HepG2 (cell line): Measurements from ENCODE around the gene RBP5. TPM values are rescaled to one million over a fixed set of nuclear protein-coding genes. Genes with fewer than 3 reads are reported as not detected.

ENCODE experiments used
- ATF1 ChIP-seq: IDR thresholded peaks from 2 replicates; pipeline ENCODE4 v1.6.1; 2016; ENCODE audit warnings: mild to moderate bottlenecking, control low read depth
- DBP ChIP-seq: sonication (generic); formaldehyde crosslinking; IDR thresholded peaks from 2 replicates; pipeline ENCODE4 v1.4.0; 2020; ENCODE audit warnings: missing genetic modification reagents; ENCODE audit errors: not compliant biosample characterization
- KDM2A ChIP-seq: sonication (generic); formaldehyde crosslinking; IDR thresholded peaks from 2 replicates; pipeline ENCODE4 v1.4.0; 2020; ENCODE audit warnings: low read depth, missing genetic modification reagents, borderline replicate concordance
- MEF2D ChIP-seq: sonication (generic); formaldehyde crosslinking; IDR thresholded peaks from 2 replicates; pipeline ENCODE4 v1.5.1; 2020; ENCODE audit warnings: mild to moderate bottlenecking, missing genetic modification reagents
- MTF1 ChIP-seq: sonication (generic); formaldehyde crosslinking; IDR thresholded peaks from 2 replicates; pipeline ENCODE4 v1.5.0; 2020; ENCODE audit warnings: missing genetic modification reagents
- NCOA1 ChIP-seq: sonication (generic); formaldehyde crosslinking; IDR thresholded peaks from 2 replicates; pipeline ENCODE4 v1.9.0; 2021; ENCODE audit warnings: missing genetic modification reagents
- PCBP2 ChIP-seq: fragments of 200-400 bp; formaldehyde crosslinking; optimal IDR thresholded peaks from 2 replicates; pipeline ENCODE3; 2018; ENCODE audit warnings: low read length, low read depth; ENCODE audit not compliant: poor library complexity, severe bottlenecking
- PLSCR1 ChIP-seq: sonication (generic); formaldehyde crosslinking; IDR thresholded peaks from 2 replicates; pipeline ENCODE4 v1.5.0; 2020; ENCODE audit warnings: missing genetic modification reagents, mild to moderate bottlenecking, borderline replicate concordance
- SATB2 ChIP-seq: sonication (generic); formaldehyde crosslinking; IDR thresholded peaks from 2 replicates; pipeline ENCODE4 v1.5.0; 2020; ENCODE audit warnings: missing genetic modification reagents
- SNAPC2 ChIP-seq: sonication (generic); formaldehyde crosslinking; IDR thresholded peaks from 2 replicates; pipeline ENCODE4 v1.8.1; 2022; ENCODE audit warnings: mild to moderate bottlenecking, missing genetic modification reagents
- SNAPC4 ChIP-seq: sonication (generic); formaldehyde crosslinking; IDR thresholded peaks from 2 replicates; pipeline ENCODE4 v1.4.0; 2020; ENCODE audit warnings: mild to moderate bottlenecking, missing genetic modification reagents
- SNRNP70 ChIP-seq: fragments of 200-400 bp; formaldehyde crosslinking; IDR thresholded peaks from 2 replicates; pipeline ENCODE4 v1.6.1; 2017; ENCODE audit warnings: mild to moderate bottlenecking, low read depth, low read length, moderate library complexity
- SP5 ChIP-seq: IDR thresholded peaks from 2 replicates; pipeline ENCODE4 v1.6.1; 2016; ENCODE audit warnings: low read depth, borderline replicate concordance
- SRF ChIP-seq: IDR thresholded peaks from 2 replicates; pipeline ENCODE4 v1.6.1; 2011; ENCODE audit warnings: mild to moderate bottlenecking, low read depth, low read length, moderate library complexity
- ZBTB21 ChIP-seq: sonication (generic); formaldehyde crosslinking; IDR thresholded peaks from 2 replicates; pipeline ENCODE4 v1.4.0; 2020; ENCODE audit warnings: missing genetic modification reagents
- ZBTB38 ChIP-seq: sonication (generic); formaldehyde crosslinking; IDR thresholded peaks from 2 replicates; pipeline ENCODE4 v1.5.1; 2020; ENCODE audit warnings: mild to moderate bottlenecking, missing genetic modification reagents
- ZNF121 ChIP-seq: sonication (generic); formaldehyde crosslinking; IDR thresholded peaks from 2 replicates; pipeline ENCODE4 v1.5.0; 2020; ENCODE audit warnings: mild to moderate bottlenecking, missing genetic modification reagents
- ZNF44 ChIP-seq: sonication (generic); formaldehyde crosslinking; IDR thresholded peaks from 2 replicates; pipeline ENCODE4 v1.5.1; 2020; ENCODE audit warnings: mild to moderate bottlenecking, missing genetic modification reagents
- ZNF503 ChIP-seq: sonication (generic); formaldehyde crosslinking; IDR thresholded peaks from 2 replicates; pipeline ENCODE4 v1.4.0; 2020; ENCODE audit warnings: missing genetic modification reagents
- ZNF619 ChIP-seq: sonication (generic); formaldehyde crosslinking; IDR thresholded peaks from 2 replicates; pipeline ENCODE4 v1.4.0; 2020; ENCODE audit warnings: mild to moderate bottlenecking, missing genetic modification reagents
- ZNF674 ChIP-seq: sonication (generic); formaldehyde crosslinking; IDR thresholded peaks from 2 replicates; pipeline ENCODE4 v1.5.0; 2020; ENCODE audit warnings: low read depth, mild to moderate bottlenecking, missing genetic modification reagents
- ZNF878 ChIP-seq: sonication (generic); formaldehyde crosslinking; IDR thresholded peaks from 2 replicates; pipeline ENCODE4 v1.8.1; 2023; ENCODE audit warnings: mild to moderate bottlenecking, missing genetic modification reagents, moderate library complexity
- polyA plus RNA-seq, 8 experiments: library from polyadenylated mRNA; depleted of rRNA in 3 of 8; stranded (reverse) in 7 of 8; unstranded in 1 of 8; fragments of >200 nt; fragmentation: Illumina TruSeq in 4 of 8; extraction: Trizol in 4 of 8; gene quantifications; 2 replicates each; pipeline versions ENCODE4 v1.2.1 to v1.2.3, GENCODE V29; 2011 to 2016; ENCODE audit warnings: low read depth in 4 of 8, missing spikeins in 1 of 8, mixed read lengths in 1 of 8; ENCODE audit not compliant: insufficient read depth in 1 of 8
- total RNA-seq, 5 experiments: library from RNA; depleted of rRNA; stranded (reverse); fragments of >200 nt; fragmentation: Illumina TruSeq; extraction: Trizol; gene quantifications; 2 replicates each; pipeline ENCODE4 v1.2.3, GENCODE V29; 2016; ENCODE audit warnings: low read depth in 1 of 5

Gene RBP5
- total and polyA plus RNA-seq, 2 of the 13 experiments (the other 11 are each of a cell fraction or from before 2014, with no cell fraction given) = 13.8 to 19.8 TPM

GRCh38 chr12:7108003-7108795, 20.5 kb downstream of the RBP5 start (continued):
- peak; percentile 67; the same call in 1 of the 2 replicates for TF ChIP-seq SNAPC4
- TF ChIP-seq ZNF503 (CRISPR knock-in tag) = no peak
- TF ChIP-seq KDM2A = 0 out of 2 replicates have a peak, but pooled peaks have one; percentile 10
- TF ChIP-seq ZBTB21 (CRISPR knock-in tag) = no peak
- no peak for TF ChIP-seq PLSCR1 (CRISPR knock-in tag)
- TF ChIP-seq ZNF619 (CRISPR knock-in tag) = 0 out of 2 replicates have a peak, but pooled peaks have one; percentile 56
- TF ChIP-seq NCOA1 (CRISPR knock-in tag) = no peak
- no peak for TF ChIP-seq DBP (CRISPR knock-in tag)
- peak; percentile 94; the same call in 1 of the 2 replicates for TF ChIP-seq ZNF44 (CRISPR knock-in tag)
- TF ChIP-seq ZNF674 (CRISPR knock-in tag) = no peak
- TF ChIP-seq ZNF878 (CRISPR knock-in tag) = 0 out of 2 replicates have a peak, but pooled peaks have one; percentile 37
- no peak for TF ChIP-seq ATF1 (CRISPR knock-in tag)
- TF ChIP-seq SATB2 = 0 out of 2 replicates have a peak, but pooled peaks have one; percentile 36
- TF ChIP-seq PCBP2 = no peak
- 0 out of 2 replicates have a peak, but pooled peaks have one; percentile 29 for TF ChIP-seq MTF1 (CRISPR knock-in tag)
- TF ChIP-seq SRF = no peak
- TF ChIP-seq MEF2D (CRISPR knock-in tag) = peak; percentile 67; the same call in 1 of the 2 replicates
- TF ChIP-seq ZNF121 (CRISPR knock-in tag) = peak; percentile 93
- no peak for TF ChIP-seq ZBTB38 (CRISPR knock-in tag)
- TF ChIP-seq SNRNP70 = no peak
- TF ChIP-seq SP5 (CRISPR knock-in tag) = peak; percentile 55; the same call in 1 of the 2 replicates
- peak; percentile 56; the same call in 1 of the 2 replicates for TF ChIP-seq SNAPC2
